ENCODE results near the gene NOX5. TPM values are rescaled to one million over a fixed set of nuclear protein-coding genes. Genes with fewer than 3 reads are reported as not detected.

NOX5 gene
- total RNA-seq, 3 donors from 2014 or later (not counting 1 experiment from before 2014, with no cell fraction given) = 0.20 TPM; not detected in 2

DNA sequence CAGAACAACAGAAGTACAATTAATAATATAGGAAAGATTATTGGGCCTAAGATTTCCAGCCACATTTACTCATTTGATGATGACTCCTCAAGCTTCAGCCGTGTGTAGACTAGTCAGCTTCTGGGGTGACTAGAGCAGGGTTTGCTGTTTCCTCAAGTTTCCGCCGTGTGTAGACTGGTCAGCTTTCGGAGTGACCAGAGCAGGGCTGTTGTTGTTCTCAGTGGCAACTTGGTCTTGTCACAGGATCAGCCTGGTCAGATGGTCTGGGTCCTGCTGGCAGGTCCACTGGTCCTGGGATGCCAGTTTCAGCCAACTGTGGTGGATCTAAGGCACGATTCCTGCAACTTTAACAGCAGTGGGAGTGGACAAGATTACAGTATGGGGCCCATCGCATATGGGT, 21.8 kb upstream of the NOX5 start:
- Histone ChIP-seq H3K27ac (ENCODE audit: low read length) (no peak overlapping the region), H3K27me3 (ENCODE audit: control insufficient read depth, insufficient read depth, low read length) (no peaks in the 10 kb centered on the region), H3K9me3 (ENCODE audit: control insufficient read depth, insufficient read depth, low read length) (no peaks in the 10 kb centered on the region), H3K36me3 (ENCODE audit: control insufficient read depth, insufficient read depth, low read length) (no peaks in the 10 kb centered on the region), H3K4me3 (ENCODE audit: low read length) (no peak overlapping the region), H3K4me1 (ENCODE audit: control insufficient read depth, insufficient read depth, low read length) (no peaks in the 10 kb centered on the region)
- Mint-ChIP-seq H3K4me3 (no peak overlapping the region), H3K36me3 (no peaks in the 10 kb centered on the region), H3K4me1 (no peaks in the 10 kb centered on the region), H3K9me3 (no peaks in the 10 kb centered on the region), H3K27me3 (ENCODE audit: low read depth in 2 of 2) (peaks cover 3 to 20% of the 10 kb centered on the region in 2 donors), H3K27ac (no peak overlapping the region)
- ATAC-seq = no peak
- 91% methylated on average over 6 of the region's 6 CpGs for WGBS (ENCODE audit: insufficient coverage)
- intact Hi-C loops (cut with micrococcal nuclease) = no loop called here
- DNase-seq = no peak
- TF ChIP-seq, protein P1, sequence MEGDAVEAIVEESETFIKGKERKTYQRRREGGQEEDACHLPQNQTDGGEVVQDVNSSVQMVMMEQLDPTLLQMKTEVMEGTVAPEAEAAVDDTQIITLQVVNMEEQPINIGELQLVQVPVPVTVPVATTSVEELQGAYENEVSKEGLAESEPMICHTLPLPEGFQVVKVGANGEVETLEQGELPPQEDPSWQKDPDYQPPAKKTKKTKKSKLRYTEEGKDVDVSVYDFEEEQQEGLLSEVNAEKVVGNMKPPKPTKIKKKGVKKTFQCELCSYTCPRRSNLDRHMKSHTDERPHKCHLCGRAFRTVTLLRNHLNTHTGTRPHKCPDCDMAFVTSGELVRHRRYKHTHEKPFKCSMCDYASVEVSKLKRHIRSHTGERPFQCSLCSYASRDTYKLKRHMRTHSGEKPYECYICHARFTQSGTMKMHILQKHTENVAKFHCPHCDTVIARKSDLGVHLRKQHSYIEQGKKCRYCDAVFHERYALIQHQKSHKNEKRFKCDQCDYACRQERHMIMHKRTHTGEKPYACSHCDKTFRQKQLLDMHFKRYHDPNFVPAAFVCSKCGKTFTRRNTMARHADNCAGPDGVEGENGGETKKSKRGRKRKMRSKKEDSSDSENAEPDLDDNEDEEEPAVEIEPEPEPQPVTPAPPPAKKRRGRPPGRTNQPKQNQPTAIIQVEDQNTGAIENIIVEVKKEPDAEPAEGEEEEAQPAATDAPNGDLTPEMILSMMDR (IDR thresholded peaks at IDR 0.05) = no peak

DNA sequence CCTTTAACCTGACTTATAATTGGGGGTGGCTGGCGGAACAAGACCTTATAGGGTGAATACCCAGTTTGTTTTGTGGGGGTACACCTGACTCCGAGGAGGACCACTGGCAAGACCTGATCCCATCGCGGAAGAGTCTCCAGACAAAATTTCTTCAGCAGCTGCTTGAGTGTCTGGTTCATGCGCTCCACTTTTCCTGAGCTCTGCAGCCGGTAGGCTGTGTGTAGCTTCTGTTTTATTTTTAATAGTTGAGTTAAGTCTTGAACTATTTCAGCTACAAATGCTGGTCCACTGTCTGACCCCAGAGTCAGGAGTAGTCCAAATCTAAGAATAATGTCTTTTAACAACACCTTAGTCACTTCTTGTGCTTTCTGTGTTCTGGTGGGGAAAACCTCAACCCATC, 21.2 kb upstream of the NOX5 start:
- Mint-ChIP-seq H3K27ac (no peak overlapping the region), H3K4me1 (no peaks in the 10 kb centered on the region), H3K27me3 (ENCODE audit: low read depth in 2 of 2) (peaks cover 3 to 14% of the 10 kb centered on the region in 2 donors), H3K36me3 (no peaks in the 10 kb centered on the region), H3K4me3 (no peak overlapping the region), H3K9me3 (no peaks in the 10 kb centered on the region)
- intact Hi-C loops (cut with micrococcal nuclease) = no loop called here
- Histone ChIP-seq H3K27ac (ENCODE audit: low read length) (no peak overlapping the region), H3K9me3 (ENCODE audit: control insufficient read depth, insufficient read depth, low read length) (no peaks in the 10 kb centered on the region), H3K4me3 (ENCODE audit: low read length) (no peak overlapping the region), H3K4me1 (ENCODE audit: control insufficient read depth, insufficient read depth, low read length) (no peaks in the 10 kb centered on the region), H3K36me3 (ENCODE audit: control insufficient read depth, insufficient read depth, low read length) (no peaks in the 10 kb centered on the region), H3K27me3 (ENCODE audit: control insufficient read depth, insufficient read depth, low read length) (no peaks in the 10 kb centered on the region)
- no peak for DNase-seq
- TF ChIP-seq, protein P1 (IDR thresholded peaks at IDR 0.05) = no peak
- ATAC-seq = no peak
- 89% methylated on average over 6 of the region's 6 CpGs for WGBS (ENCODE audit: insufficient coverage)

DNA sequence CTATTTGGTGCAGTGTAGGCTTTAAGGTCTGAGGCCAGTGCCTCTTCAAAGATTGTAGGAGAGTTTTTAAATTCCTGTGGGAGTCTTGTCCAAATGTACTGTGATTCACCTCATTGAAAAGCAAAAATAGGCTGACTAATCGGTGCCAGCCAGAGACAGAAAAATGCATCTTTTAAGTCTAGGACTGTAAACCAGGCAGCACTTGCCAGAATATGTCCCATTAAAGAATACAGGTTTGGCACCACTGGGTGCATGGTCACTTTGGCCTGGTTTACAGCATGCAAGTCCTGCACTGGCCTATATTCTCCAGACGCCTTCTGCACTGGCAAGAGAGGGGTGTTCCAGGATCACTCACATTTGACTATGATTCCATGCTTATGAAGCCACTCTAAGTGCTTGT, 20.3 kb upstream of the NOX5 start:
- Mint-ChIP-seq H3K36me3 (no peaks in the 10 kb centered on the region), H3K27me3 (ENCODE audit: low read depth in 2 of 2) (peaks cover 4 to 14% of the 10 kb centered on the region in 2 donors), H3K27ac (no peak overlapping the region), H3K4me3 (no peak overlapping the region), H3K4me1 (no peaks in the 10 kb centered on the region), H3K9me3 (no peaks in the 10 kb centered on the region)
- Histone ChIP-seq H3K4me3 (ENCODE audit: low read length) (no peak overlapping the region), H3K36me3 (ENCODE audit: control insufficient read depth, insufficient read depth, low read length) (no peaks in the 10 kb centered on the region), H3K4me1 (ENCODE audit: control insufficient read depth, insufficient read depth, low read length) (no peaks in the 10 kb centered on the region), H3K9me3 (ENCODE audit: control insufficient read depth, insufficient read depth, low read length) (no peaks in the 10 kb centered on the region), H3K27me3 (ENCODE audit: control insufficient read depth, insufficient read depth, low read length) (no peaks in the 10 kb centered on the region), H3K27ac (ENCODE audit: low read length) (no peak overlapping the region)
- TF ChIP-seq, protein P1 (IDR thresholded peaks at IDR 0.05) = no peak
- intact Hi-C loops (cut with micrococcal nuclease) = no loop called here
- WGBS (ENCODE audit: insufficient coverage) = 91% methylated on average over 2 of the region's 2 CpGs
- ATAC-seq = no peak
- no peak for DNase-seq

DNA sequence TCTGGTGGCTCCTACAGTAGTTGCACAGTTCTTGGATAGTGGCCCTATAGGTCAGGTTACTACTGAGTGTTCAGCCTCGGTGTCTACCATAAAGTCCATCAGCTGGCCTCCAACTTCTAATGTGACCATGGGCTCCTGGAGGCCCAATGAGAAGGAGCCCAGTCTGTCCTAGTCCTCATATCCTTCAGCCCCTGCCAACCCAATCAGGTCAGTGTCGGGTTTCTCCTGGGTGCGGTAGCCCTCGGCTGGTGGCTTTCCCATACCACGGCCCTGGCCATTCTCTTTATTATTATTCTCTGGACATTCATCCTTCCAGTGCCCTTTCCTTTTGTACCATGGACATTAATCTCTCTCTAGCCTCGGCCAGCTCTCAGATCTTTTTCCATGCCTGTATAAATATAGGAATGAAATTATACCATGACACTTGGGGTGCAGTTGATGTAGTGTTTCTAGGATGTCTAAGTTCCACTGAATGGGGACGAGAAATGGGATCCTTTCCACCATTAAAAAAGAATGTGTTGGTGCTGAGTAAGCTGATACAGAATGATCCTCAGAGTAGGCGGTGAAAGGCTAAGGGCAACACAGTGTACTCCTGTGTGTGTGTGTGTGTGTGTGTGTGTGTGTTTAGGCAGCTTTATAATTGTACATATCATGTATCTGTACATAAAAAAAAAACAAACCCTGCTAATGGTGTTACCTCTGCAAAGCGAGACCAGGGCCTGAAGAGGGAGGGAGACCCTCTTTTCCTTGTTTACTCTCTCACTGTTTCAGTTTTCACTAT, 19.3 kb upstream of the NOX5 start:
- H3K4me3 Mint-ChIP-seq = no peak overlapping the region

More for the DNA sequence above, 19.3 kb upstream of the NOX5 start:
- Mint-ChIP-seq H3K36me3 (no peaks in the 10 kb centered on the region), H3K4me1 (no peaks in the 10 kb centered on the region), H3K27ac (no peak overlapping the region), H3K9me3 (no peaks in the 10 kb centered on the region), H3K27me3 (ENCODE audit: low read depth in 2 of 2) (peaks cover 6 to 18% of the 10 kb centered on the region in 2 donors)
- TF ChIP-seq, protein P1 (IDR thresholded peaks at IDR 0.05) = no peak
- DNase-seq (no peak), ATAC-seq (no peak)
- intact Hi-C loops (cut with micrococcal nuclease) = no loop called here
- no peaks in the 10 kb centered on the region for H3K9me3 ChIP-seq (ENCODE audit: control insufficient read depth, insufficient read depth, low read length)
- H3K27me3 ChIP-seq (ENCODE audit: control insufficient read depth, insufficient read depth, low read length) = no peaks in the 10 kb centered on the region
- 79% methylated on average over 7 of the region's 9 CpGs for WGBS (ENCODE audit: insufficient coverage)
- H3K36me3 ChIP-seq (ENCODE audit: control insufficient read depth, insufficient read depth, low read length) = no peaks in the 10 kb centered on the region
- H3K4me1 ChIP-seq (ENCODE audit: control insufficient read depth, insufficient read depth, low read length) = no peaks in the 10 kb centered on the region
- no peak overlapping the region for H3K4me3 ChIP-seq (ENCODE audit: low read length)
- H3K27ac ChIP-seq (ENCODE audit: low read length) = no peak overlapping the region
